NCI-H187 treated with DMSO at 0.1 percent for 48 hours (cell line): ENCODE results near the gene MYEF2.

ENCODE experiments used
- DNase-seq: peaks from one replicate; lab custom pipeline; 2025; lab: John Stamatoyannopoulos, UW

Gene MYEF2

GRCh38 chr15:48177766-48178647, at the start of gene MYEF2:
MYEF2 (minus strand) TSS chr15:48178295; CDS start chr15:48178237, 58 bp downstream.
- no peak for DNase-seq

DNA sequence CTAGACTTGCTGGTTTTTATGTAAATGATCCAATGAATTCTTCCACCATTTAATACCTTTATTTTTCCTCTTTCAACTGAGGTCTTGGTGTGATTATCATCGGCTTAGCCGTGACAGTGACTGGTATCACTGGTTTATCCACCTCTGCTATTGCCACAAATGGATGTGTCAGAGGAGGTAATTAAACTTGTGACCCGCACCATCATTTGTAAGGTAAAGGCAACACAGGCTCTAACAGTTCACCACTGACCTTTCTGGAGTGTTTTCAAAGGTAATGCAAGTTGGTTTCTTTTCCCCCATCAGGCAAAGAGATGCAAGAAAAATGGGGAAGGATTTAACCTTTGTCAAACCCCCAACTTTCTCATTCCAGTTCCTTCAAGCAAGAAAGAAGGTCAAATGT, 47.7 kb upstream of the MYEF2 start:
- DNase-seq = no peak

GRCh38 chr15:48222627-48223026, 44.5 kb upstream of the MYEF2 start:
- DNase-seq = no peak

DNA sequence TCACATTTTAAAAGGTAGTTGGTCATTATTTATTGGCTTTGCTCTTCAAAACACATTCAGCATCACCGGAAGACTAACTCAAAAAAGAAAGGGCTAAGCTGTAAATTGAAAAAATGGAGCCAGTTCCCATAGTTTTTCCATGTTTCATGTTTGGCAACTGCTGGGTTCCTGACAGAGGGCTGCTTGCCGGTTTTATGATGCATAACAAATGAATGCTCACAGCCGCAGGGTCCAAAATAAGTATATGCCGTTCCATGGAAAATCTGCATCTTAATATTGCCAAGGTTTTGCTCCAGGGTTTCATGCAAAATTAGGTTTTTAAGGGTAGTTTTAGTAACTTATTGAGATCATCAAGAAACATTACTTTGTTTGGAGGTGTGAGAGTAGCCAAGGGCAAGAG, 43.8 kb upstream of the MYEF2 start:
- DNase-seq = peak; percentile 2

- no peak for DNase-seq
Observed at GRCh38 chr15:48221261-48221660, 43.2 kb upstream of the MYEF2 start.

DNA sequence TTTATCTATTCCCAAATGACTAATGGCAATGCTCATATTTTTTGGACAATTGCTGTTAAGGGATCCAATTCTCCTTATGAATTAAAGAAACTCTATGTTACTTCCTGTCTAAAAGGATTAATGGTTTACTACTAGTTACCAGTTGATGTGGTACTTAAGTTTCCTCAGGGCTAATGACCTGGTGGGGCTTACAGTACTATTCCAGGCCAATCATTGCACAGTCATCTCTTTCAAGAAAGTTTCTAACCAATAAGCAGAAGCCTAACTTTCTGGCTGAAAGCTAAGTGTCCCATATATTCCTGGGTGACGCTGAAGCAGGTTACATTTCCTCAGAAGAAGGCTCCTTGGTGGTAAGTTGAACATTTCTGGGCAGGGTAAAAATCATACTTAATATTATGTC, 27.9 kb upstream of the MYEF2 start, which contains the start of gene SLC12A1:
Gene SLC12A1, plus strand, starts transcription at position 322 of the 400 bp plus-strand sequence. CDS start 1,418 bp downstream, outside the sequence.
- no peak for DNase-seq

GRCh38 chr15:48202068-48202467, 24.0 kb upstream of the MYEF2 start:
- DNase-seq = no peak

DNA sequence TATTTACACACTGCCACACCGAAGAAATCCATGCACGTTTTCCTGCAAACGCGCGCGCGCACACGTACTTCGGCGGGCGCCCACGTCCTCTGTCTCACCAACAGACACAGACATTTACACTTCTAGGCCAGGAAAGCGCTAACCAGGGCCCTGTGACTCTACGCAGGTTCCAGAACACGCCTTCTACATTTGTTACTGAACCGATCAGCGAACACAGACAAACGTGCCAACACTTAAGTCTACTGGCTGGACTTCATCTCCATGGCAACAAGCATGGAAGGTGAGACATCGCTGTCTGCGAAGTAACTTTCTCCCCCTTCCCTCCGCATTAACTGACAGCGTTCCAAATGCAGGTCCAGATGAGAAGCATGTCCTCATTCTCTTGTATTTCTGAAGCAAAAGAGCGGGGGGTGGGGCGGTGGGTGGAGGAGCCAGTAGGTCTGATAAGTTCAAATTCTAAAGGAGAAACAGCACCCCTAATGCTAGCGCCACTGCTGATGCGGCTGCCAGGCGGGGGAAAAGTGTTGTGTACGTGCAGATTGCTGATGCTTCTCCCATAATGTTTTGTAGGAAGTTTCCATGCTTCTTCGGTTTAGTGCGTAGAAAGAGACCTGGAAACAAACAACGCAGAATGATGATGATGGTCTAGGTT, 13.6 kb upstream of the MYEF2 start, which contains the start of gene CTXN2:
Gene CTXN2, plus strand, starts transcription at position 92 of the 652 bp plus-strand sequence. CDS start 9,636 bp downstream, outside the sequence.
- peak; percentile 30 for DNase-seq

DNA sequence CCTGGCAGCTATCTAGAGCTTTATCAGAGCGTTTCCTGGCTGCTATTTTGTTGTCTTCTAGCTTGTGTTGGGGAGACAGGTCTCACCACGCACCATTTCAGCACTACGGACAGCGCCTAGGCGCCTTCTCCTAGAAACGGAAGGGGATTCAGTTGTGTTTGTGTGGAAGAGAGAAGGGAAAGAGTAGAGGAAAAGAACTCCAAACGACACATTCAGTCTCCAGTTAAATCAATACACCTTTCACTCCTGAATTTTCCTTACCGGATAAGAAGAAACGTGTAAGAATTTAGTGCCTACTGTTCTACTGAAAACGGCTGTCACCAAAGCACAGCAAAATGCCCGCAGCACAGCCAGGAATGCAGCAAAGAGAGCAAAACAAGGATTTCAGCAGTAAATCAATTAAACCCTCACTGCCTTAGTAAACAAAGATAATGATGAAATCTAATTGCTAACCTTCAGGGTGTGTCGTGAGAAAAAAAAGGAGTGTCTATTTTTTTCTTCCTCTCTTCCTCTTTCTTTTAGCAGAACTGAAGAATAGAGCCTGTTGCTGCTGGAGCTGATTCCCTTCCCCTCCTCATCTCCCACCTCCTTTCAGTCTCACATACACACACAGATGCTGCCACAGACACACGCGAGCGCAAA, 13.0 kb upstream of the MYEF2 start:
- DNase-seq = no peak

GRCh38 chr15:48186271-48186670, 8.2 kb upstream of the MYEF2 start:
- DNase-seq = no peak

DNA sequence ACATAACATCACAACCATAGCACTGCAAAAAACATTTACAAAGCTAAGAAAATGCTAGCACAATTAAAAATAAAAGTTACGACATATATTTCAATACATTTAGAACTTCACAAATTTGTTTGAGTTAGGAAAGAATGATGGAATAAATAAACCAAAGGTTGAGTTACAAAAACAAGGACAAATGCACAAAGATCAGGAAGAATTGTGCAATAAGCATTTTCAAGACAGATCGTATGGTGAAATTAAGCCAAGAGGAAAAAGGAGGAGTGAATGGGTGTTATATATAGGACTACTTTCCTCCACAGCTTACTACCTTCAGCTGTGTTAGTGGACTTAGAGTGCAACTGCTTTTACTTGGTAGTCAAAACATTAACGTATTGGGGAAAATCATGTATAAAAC, 7.4 kb upstream of the MYEF2 start:
- DNase-seq = no peak

- DNase-seq = no peak
Observed at GRCh38 chr15:48182749-48183148, 4.7 kb upstream of the MYEF2 start.

GRCh38 chr15:48178648-48178931, 495 bp upstream of the MYEF2 start:
- no peak for DNase-seq

- DNase-seq = no peak
Observed at GRCh38 chr15:48177383-48177765, 721 bp downstream of the MYEF2 start.

DNA sequence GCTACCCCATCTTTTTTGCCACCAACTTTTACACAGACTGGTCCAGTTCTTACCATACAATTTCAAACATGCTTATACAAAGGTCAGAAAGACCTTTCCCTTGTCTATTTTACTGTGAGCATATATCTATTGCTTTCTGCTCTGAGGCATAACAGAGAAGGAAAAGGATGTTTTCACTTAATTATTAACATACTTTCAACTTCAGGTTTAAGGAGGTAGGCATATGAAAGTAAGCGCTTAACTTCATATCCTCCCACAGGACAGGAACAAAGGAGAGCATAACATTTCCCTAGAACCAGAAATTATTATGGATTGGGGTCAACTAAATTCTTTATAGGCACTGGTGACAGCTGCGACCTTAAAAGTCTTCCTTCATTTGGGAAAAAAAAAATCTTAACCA, 1.1 kb downstream of the MYEF2 start:
- DNase-seq = no peak

DNA sequence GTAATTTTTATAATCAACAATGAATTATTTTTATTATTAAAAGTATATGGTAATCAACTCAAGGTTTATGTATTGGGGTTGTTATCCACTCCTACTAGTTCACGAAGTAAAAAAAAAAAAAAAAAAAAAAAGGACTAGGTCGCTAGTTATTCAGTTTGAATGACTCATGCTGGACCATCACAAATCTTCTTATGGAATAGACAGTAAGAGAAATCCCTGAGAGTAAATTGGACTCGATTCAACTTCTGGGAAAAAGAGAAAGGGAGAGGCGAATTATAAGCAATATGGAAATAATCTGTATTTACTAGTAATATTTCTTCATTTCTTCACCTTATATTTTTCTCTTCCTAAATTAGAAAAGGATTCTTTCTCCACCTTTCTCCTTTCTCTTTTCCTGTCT, 2.0 kb downstream of the MYEF2 start:
- DNase-seq = no peak

GRCh38 chr15:48175126-48175525, 3.0 kb downstream of the MYEF2 start:
- no peak for DNase-seq

GRCh38 chr15:48170981-48171380, 7.1 kb downstream of the MYEF2 start:
- DNase-seq = no peak

DNA sequence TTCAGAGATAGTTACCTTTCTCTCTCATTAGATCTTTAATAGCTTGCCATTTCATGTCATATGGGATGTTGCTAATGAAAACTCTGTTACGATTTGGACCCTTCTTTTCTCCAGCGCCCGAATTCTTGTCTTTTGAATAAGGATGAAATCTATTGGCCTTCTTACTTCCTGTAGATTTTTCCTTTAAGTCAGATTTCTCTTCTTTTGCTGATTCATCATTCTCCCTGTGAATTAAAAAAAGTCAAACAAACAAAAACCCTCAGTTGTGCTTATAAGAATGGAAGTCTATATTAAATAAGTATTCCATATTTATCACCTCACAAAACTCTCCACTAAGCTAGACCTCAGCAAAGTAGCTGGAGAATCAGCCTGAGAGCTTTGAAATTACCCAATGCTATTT, 9.5 kb downstream of the MYEF2 start:
- no peak for DNase-seq

- no peak for DNase-seq
Observed at GRCh38 chr15:48153526-48153925, 24.6 kb downstream of the MYEF2 start.

DNA sequence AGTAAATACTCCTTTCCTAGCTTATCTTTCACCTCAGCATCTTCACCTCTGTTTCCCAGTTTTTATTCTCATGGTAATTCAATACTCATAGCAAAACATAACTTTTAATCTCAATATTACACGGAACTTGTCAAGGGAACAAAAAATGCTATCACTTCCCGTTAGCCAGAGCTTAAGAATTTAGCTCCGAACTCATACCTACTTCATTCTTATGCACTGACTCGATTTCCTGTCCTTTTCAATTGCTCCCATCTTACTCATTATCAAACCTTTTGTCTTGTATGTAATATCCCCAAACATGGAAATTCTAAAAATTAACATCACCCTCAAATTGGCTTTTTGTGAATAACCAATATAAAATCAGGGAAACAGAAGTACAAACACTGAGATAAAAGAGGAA, 28.2 kb downstream of the MYEF2 start:
- DNase-seq = no peak

- DNase-seq = no peak
Observed at GRCh38 chr15:48147358-48147757, 30.7 kb downstream of the MYEF2 start.

GRCh38 chr15:48145923-48146322, 32.2 kb downstream of the MYEF2 start:
- DNase-seq = no peak
